K562 (cell line): ENCODE data around the gene GNG3. TPM values are rescaled to one million over a fixed set of nuclear protein-coding genes. Genes with fewer than 3 reads are reported as not detected.

Experiments
- ARID1B ChIP-seq: fragments of 450-650 bp; IDR thresholded peaks from 2 replicates; pipeline ENCODE4 v1.6.1; 2016; ENCODE audit warnings: antibody characterized with exemption, mild to moderate bottlenecking, inconsistent platforms
- BRD9 ChIP-seq: fragments of 450-650 bp; IDR thresholded peaks from 2 replicates; pipeline ENCODE4 v1.6.1; 2018; ENCODE audit warnings: low read depth; ENCODE audit not compliant: partially characterized antibody
- C11orf30 ChIP-seq: fragments of 450-650 bp; IDR thresholded peaks from 2 replicates; pipeline ENCODE4 v1.6.1; 2016; ENCODE audit warnings: low read depth, mild to moderate bottlenecking
- CTBP1 ChIP-seq: fragments of 450-650 bp; IDR thresholded peaks from 2 replicates; pipeline ENCODE4 v1.6.1; 2016; ENCODE audit warnings: borderline replicate concordance
- FOSL1 ChIP-seq: fragments of 200-800 bp; sonication (Bioruptor generic); conservative IDR thresholded peaks from 2 replicates; pipeline ENCODE4 v1.6.1; 2016; ENCODE audit warnings: missing genetic modification characterization, missing compliant biosample characterization
- JUND ChIP-seq, 2 experiments: IDR thresholded peaks; 2 replicates in 1 of 2; 3 replicates in 1 of 2; pipeline ENCODE4 v1.6.1; 2011; ENCODE audit warnings: borderline replicate concordance in 2 of 2, low read depth in 2 of 2, low read length in 2 of 2, improper control_type of control experiment in 1 of 2, missing biosample characterization in 1 of 2, missing genetic modification characterization in 1 of 2, missing genetic modification reagents in 1 of 2
- KDM5B ChIP-seq: fragments of 200-600 bp; sonication (generic); IDR thresholded peaks from 2 replicates; pipeline ENCODE4 v1.6.1; 2012; ENCODE audit warnings: low read depth, mild to moderate bottlenecking, moderate library complexity, low read length, control low read depth, inconsistent platforms; ENCODE audit not compliant: insufficient replicate concordance
- NR2C2 ChIP-seq, 2 experiments: fragments of 200-800 bp in 1 of 2; sonication (Bioruptor generic) in 1 of 2; sonication (generic) in 1 of 2; formaldehyde crosslinking in 1 of 2; IDR thresholded peaks; 2 replicates each; pipeline versions ENCODE4 v1.6.1 to v1.8.0; 2016 to 2022; ENCODE audit warnings: mild to moderate bottlenecking in 1 of 2, missing compliant biosample characterization in 1 of 2, missing genetic modification characterization in 1 of 2, missing genetic modification reagents in 1 of 2
- NR3C1 ChIP-seq: sonication (generic); formaldehyde crosslinking; IDR thresholded peaks from 2 replicates; pipeline ENCODE4 v1.8.1; 2022; ENCODE audit warnings: missing genetic modification reagents
- RAD51 ChIP-seq: fragments of 450-650 bp; IDR thresholded peaks from 2 replicates; pipeline ENCODE4 v1.7.1; 2016; ENCODE audit warnings: low read depth, mild to moderate bottlenecking, borderline replicate concordance
- RBFOX2 ChIP-seq: fragments of 200-400 bp; formaldehyde crosslinking; IDR thresholded peaks from 2 replicates; pipeline ENCODE4 v1.6.1; 2017; ENCODE audit warnings: low read depth, mild to moderate bottlenecking, low read length, moderate library complexity
- RCOR1 ChIP-seq, 2 experiments: IDR thresholded peaks; 2 replicates each; pipeline ENCODE4 v1.6.1; 2012; ENCODE audit warnings: low read depth in 2 of 2, low read length in 2 of 2, borderline replicate concordance in 1 of 2, improper control_type of control experiment in 1 of 2
- SETDB1 ChIP-seq: IDR thresholded peaks from one replicate; pipeline ENCODE4 v1.6.1; 2012; ENCODE audit warnings: low read length, control low read depth, inconsistent platforms
- SIN3A ChIP-seq, 2 experiments: fragments of 150-350 bp in 1 of 2; IDR thresholded peaks; 2 replicates each; pipeline ENCODE4 v1.6.1; 2011 to 2016; ENCODE audit warnings: borderline replicate concordance in 2 of 2, low read depth in 2 of 2, low read length in 2 of 2, mild to moderate bottlenecking in 2 of 2, moderate library complexity in 2 of 2; ENCODE audit not compliant: control insufficient read depth in 1 of 2
- TCF7L2 ChIP-seq: fragments of 150-350 bp; IDR thresholded peaks from 2 replicates; pipeline ENCODE4 v1.6.1; 2016; ENCODE audit warnings: low read depth, mild to moderate bottlenecking, low read length, moderate library complexity
- ZBTB1 ChIP-seq: sonication (generic); formaldehyde crosslinking; IDR thresholded peaks from 2 replicates; pipeline ENCODE4 v1.8.1; 2023; ENCODE audit warnings: missing genetic modification reagents, low read depth, mild to moderate bottlenecking, borderline replicate concordance
- ZNF165 ChIP-seq: fragments of 250-450 bp; sonication (Bioruptor Pico); IDR thresholded peaks from 2 replicates; pipeline ENCODE4 v1.4.0; 2020; ENCODE audit warnings: borderline replicate concordance
- ZNF174 ChIP-seq: fragments of 250-450 bp; sonication (Bioruptor Pico); IDR thresholded peaks from 2 replicates; pipeline ENCODE4 v1.4.0; 2020; ENCODE audit warnings: mild to moderate bottlenecking
- ZNF695 ChIP-seq: fragments of 450-650 bp; formaldehyde crosslinking; IDR thresholded peaks from 2 replicates; pipeline ENCODE4 v1.4.0; 2020; ENCODE audit warnings: mild to moderate bottlenecking, moderate library complexity
- ZNF785 ChIP-seq: fragments of 250-450 bp; sonication (Bioruptor Pico); IDR thresholded peaks from 2 replicates; pipeline ENCODE4 v1.4.0; 2020; ENCODE audit warnings: mild to moderate bottlenecking
- ZNF79 ChIP-seq: fragments of 250-450 bp; sonication (Bioruptor Pico); IDR thresholded peaks from 2 replicates; pipeline ENCODE4 v1.4.0; 2020; ENCODE audit warnings: low read depth, mild to moderate bottlenecking, moderate library complexity
- polyA plus RNA-seq, 8 experiments: library from polyadenylated mRNA; depleted of rRNA in 4 of 8; stranded (reverse) in 5 of 8; unstranded in 3 of 8; fragments of >200 nt; fragmentation: Nextera tagmentation in 2 of 8; fragmentation: Illumina TruSeq in 1 of 8; extraction: Ambion mirVana in 2 of 8; extraction: Trizol in 1 of 8; gene quantifications; 2 replicates each; pipeline versions ENCODE4 v1.2.1 to v1.2.3, GENCODE V29; 2011 to 2014; ENCODE audit warnings: inconsistent platforms in 1 of 8, missing spikeins in 1 of 8
- total RNA-seq, 7 experiments: library from RNA; depleted of rRNA in 6 of 7; stranded (reverse); fragments of >200 nt in 6 of 7; fragmentation: Illumina TruSeq in 2 of 7; extraction: Trizol in 2 of 7; gene quantifications; 2 replicates each; pipeline versions ENCODE4 v1.2.1 to v1.2.3, GENCODE V29; 2011 to 2021; ENCODE audit warnings: low replicate concordance in 1 of 7
- TF ChIP-seq, protein P1 (sequence below): fragments of 450-650 bp; IDR thresholded peaks from 2 replicates; pipeline ENCODE4 v1.6.1; 2017; ENCODE audit warnings: antibody characterized with exemption, mild to moderate bottlenecking
- TF ChIP-seq, protein P2 (sequence below): sonication (generic); formaldehyde crosslinking; IDR thresholded peaks from 2 replicates; pipeline ENCODE4 v1.8.1; 2023; ENCODE audit warnings: mild to moderate bottlenecking, missing genetic modification reagents
- TF ChIP-seq, protein P3 (sequence below): fragments of 250-450 bp; sonication (Bioruptor Pico); IDR thresholded peaks from 2 replicates; pipeline ENCODE4 v1.9.0; 2021; ENCODE audit warnings: mild to moderate bottlenecking

Gene GNG3
- total and polyA plus RNA-seq, 9 of the 15 experiments (the other 6 are each of a cell fraction or from before 2014, with no cell fraction given): 0.07 TPM; not detected in 8

DNA sequence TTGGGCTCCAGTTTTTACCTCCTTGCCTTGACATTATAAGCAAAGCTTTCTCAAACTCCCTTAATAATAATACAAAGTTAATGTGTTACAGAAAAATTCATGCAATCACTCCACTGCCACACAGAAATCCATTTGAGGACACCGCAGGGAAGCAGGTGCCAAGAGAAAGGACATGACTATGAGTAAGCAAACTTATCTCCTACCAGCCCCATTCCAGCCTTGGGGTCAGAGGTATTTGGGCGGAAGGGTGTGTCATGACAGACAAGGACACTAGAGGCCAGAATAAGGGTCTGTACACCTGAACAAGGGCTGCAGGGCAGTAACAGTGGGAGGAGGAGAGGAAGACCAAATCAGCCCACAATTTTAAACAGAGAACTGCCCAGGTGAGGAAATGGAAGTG, 5.9 kb downstream of the GNG3 start (continued):
- TF ChIP-seq, protein P1, sequence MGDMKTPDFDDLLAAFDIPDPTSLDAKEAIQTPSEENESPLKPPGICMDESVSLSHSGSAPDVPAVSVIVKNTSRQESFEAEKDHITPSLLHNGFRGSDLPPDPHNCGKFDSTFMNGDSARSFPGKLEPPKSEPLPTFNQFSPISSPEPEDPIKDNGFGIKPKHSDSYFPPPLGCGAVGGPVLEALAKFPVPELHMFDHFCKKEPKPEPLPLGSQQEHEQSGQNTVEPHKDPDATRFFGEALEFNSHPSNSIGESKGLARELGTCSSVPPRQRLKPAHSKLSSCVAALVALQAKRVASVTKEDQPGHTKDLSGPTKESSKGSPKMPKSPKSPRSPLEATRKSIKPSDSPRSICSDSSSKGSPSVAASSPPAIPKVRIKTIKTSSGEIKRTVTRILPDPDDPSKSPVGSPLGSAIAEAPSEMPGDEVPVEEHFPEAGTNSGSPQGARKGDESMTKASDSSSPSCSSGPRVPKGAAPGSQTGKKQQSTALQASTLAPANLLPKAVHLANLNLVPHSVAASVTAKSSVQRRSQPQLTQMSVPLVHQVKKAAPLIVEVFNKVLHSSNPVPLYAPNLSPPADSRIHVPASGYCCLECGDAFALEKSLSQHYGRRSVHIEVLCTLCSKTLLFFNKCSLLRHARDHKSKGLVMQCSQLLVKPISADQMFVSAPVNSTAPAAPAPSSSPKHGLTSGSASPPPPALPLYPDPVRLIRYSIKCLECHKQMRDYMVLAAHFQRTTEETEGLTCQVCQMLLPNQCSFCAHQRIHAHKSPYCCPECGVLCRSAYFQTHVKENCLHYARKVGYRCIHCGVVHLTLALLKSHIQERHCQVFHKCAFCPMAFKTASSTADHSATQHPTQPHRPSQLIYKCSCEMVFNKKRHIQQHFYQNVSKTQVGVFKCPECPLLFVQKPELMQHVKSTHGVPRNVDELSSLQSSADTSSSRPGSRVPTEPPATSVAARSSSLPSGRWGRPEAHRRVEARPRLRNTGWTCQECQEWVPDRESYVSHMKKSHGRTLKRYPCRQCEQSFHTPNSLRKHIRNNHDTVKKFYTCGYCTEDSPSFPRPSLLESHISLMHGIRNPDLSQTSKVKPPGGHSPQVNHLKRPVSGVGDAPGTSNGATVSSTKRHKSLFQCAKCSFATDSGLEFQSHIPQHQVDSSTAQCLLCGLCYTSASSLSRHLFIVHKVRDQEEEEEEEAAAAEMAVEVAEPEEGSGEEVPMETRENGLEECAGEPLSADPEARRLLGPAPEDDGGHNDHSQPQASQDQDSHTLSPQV: 0 out of 2 replicates have a peak, but pooled peaks have one; percentile 32
- TF ChIP-seq NR3C1 (CRISPR knock-in tag): no peak
- no peak for TF ChIP-seq ZNF785 (CRISPR knock-in tag)
- 0 out of 2 replicates have a peak, but pooled peaks have one; percentile 44 for TF ChIP-seq JUND (IDR thresholded peaks at IDR 0.05; ENCODE audit: borderline replicate concordance, low read depth, low read length)
- no peak for TF ChIP-seq JUND (tag; IDR thresholded peaks at IDR 0.05; ENCODE audit: borderline replicate concordance, low read depth, low read length)
- TF ChIP-seq RCOR1 (IDR thresholded peaks at IDR 0.05; ENCODE audit: borderline replicate concordance in 1 of 2, low read depth in 2 of 2, low read length in 2 of 2): peak in 1 of 2 experiments; percentile 14; a peak in 1 of 4 replicates
- TF ChIP-seq ZNF79: no peak
- no peak for TF ChIP-seq SIN3A (IDR thresholded peaks at IDR 0.05; ENCODE audit: borderline replicate concordance in 2 of 2, control insufficient read depth in 1 of 2, low read depth in 2 of 2, low read length in 2 of 2)
- TF ChIP-seq CTBP1: peak; percentile 31; the same call in 1 of the 2 replicates
- no peak for TF ChIP-seq RBFOX2
- TF ChIP-seq, protein P2, sequence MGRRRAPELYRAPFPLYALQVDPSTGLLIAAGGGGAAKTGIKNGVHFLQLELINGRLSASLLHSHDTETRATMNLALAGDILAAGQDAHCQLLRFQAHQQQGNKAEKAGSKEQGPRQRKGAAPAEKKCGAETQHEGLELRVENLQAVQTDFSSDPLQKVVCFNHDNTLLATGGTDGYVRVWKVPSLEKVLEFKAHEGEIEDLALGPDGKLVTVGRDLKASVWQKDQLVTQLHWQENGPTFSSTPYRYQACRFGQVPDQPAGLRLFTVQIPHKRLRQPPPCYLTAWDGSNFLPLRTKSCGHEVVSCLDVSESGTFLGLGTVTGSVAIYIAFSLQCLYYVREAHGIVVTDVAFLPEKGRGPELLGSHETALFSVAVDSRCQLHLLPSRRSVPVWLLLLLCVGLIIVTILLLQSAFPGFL: no peak
- TF ChIP-seq TCF7L2: no peak
- no peak for TF ChIP-seq ZNF165 (CRISPR knock-in tag)
- no peak for TF ChIP-seq RAD51
- no peak for TF ChIP-seq SETDB1
- no peak for TF ChIP-seq ZBTB1 (CRISPR knock-in tag)
- TF ChIP-seq C11orf30: peak; percentile 62
- TF ChIP-seq KDM5B: no peak
- TF ChIP-seq ZNF174 (CRISPR knock-in tag): no peak
- peak; percentile 62 for TF ChIP-seq FOSL1 (tag)
- peak; percentile 18; the same call in 1 of the 2 replicates for TF ChIP-seq ARID1B
- TF ChIP-seq BRD9: no peak
- no peak for TF ChIP-seq NR2C2 (CRISPR knock-in tag; IDR thresholded peaks at IDR 0.05)
- peak; percentile 75 for TF ChIP-seq NR2C2 (tag; IDR thresholded peaks at IDR 0.05)
- TF ChIP-seq, protein P3, sequence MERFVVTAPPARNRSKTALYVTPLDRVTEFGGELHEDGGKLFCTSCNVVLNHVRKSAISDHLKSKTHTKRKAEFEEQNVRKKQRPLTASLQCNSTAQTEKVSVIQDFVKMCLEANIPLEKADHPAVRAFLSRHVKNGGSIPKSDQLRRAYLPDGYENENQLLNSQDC (CRISPR knock-in tag): no peak
- no peak for TF ChIP-seq ZNF695 (CRISPR knock-in tag)
